H9 (cell line): Measurements from ENCODE around the gene SAMD8. TPM values are rescaled to one million over a fixed set of nuclear protein-coding genes. Genes with fewer than 3 reads are reported as not detected.

Experiments
- DNase-seq: peaks from one replicate; pipeline ENCODE4 v3.0.0-alpha.2; 2017
- H2AFZ ChIP-seq: one replicate; pipeline ENCODE4 v1.6.1; 2013; ENCODE audit warnings: mild to moderate bottlenecking, low read length, control low read depth, moderate library complexity
- H2AK5ac ChIP-seq: 2 replicates; pipeline ENCODE4 v1.6.1; 2013; ENCODE audit warnings: low read length, control low read depth, mixed read lengths; ENCODE audit not compliant: insufficient read length
- H2BK120ac ChIP-seq: one replicate; pipeline ENCODE4 v1.6.1; 2013; ENCODE audit warnings: low read depth, mild to moderate bottlenecking, low read length, control low read depth, inconsistent platforms; ENCODE audit not compliant: poor library complexity, severe bottlenecking
- H2BK12ac ChIP-seq: 2 replicates; pipeline ENCODE4 v1.6.1; 2013; ENCODE audit warnings: low read length, control low read depth, mixed read lengths, low read depth; ENCODE audit not compliant: insufficient read length
- H2BK15ac ChIP-seq: 2 replicates; pipeline ENCODE4 v1.6.1; 2013; ENCODE audit warnings: low read depth, low read length, control low read depth
- H2BK20ac ChIP-seq: one replicate; pipeline ENCODE4 v1.6.1; 2013; ENCODE audit warnings: low read depth, mild to moderate bottlenecking, low read length, control low read depth, inconsistent platforms; ENCODE audit not compliant: poor library complexity, severe bottlenecking
- H2BK5ac ChIP-seq: 2 replicates; pipeline ENCODE4 v1.6.1; 2013; ENCODE audit warnings: low read length, control low read depth, mixed read lengths; ENCODE audit not compliant: insufficient read length
- H3K14ac ChIP-seq: 2 replicates; pipeline ENCODE4 v1.6.1; 2013; ENCODE audit warnings: low read length, control low read depth; ENCODE audit not compliant: insufficient read depth
- H3K18ac ChIP-seq: 2 replicates; pipeline ENCODE4 v1.6.1; 2013; ENCODE audit warnings: low read depth, mild to moderate bottlenecking, mixed read lengths, low read length, control low read depth; ENCODE audit not compliant: insufficient read length
- H3K23ac ChIP-seq: 2 replicates; pipeline ENCODE4 v1.6.1; 2013; ENCODE audit warnings: low read length, control low read depth, mixed read lengths, low read depth; ENCODE audit not compliant: insufficient read length
- H3K23me2 ChIP-seq: 2 replicates; pipeline ENCODE4 v1.6.1; 2013; ENCODE audit warnings: low read depth, mild to moderate bottlenecking, mixed read lengths, low read length, control low read depth; ENCODE audit not compliant: insufficient read length, poor library complexity, severe bottlenecking
- H3K27ac ChIP-seq: 2 replicates; pipeline ENCODE4 v1.5.1; 2013; ENCODE audit warnings: low read length, control low read depth, mixed read lengths, low read depth; ENCODE audit not compliant: insufficient read length
- H3K27me3 ChIP-seq: 2 replicates; pipeline ENCODE4 v1.6.1; 2013; ENCODE audit warnings: low read length, control low read depth, inconsistent platforms; ENCODE audit not compliant: insufficient read depth
- H3K4ac ChIP-seq: 2 replicates; pipeline ENCODE4 v1.6.1; 2013; ENCODE audit warnings: low read depth, mild to moderate bottlenecking, control low read depth, inconsistent platforms, low read length, moderate library complexity
- H3K4me1 ChIP-seq: 2 replicates; pipeline ENCODE4 v1.6.1; 2013; ENCODE audit warnings: low read length, control low read depth, inconsistent platforms; ENCODE audit not compliant: insufficient read depth
- H3K4me2 ChIP-seq: 2 replicates; pipeline ENCODE4 v1.6.1; 2013; ENCODE audit warnings: low read length, control low read depth, mixed read lengths; ENCODE audit not compliant: insufficient read length, insufficient read depth
- H3K56ac ChIP-seq: 2 replicates; pipeline ENCODE4 v1.6.1; 2013; ENCODE audit warnings: low read depth, mild to moderate bottlenecking, mixed read lengths, low read length, control low read depth; ENCODE audit not compliant: insufficient read length
- H3K79me1 ChIP-seq: 2 replicates; pipeline ENCODE4 v1.6.1; 2013; ENCODE audit warnings: low read depth, mild to moderate bottlenecking, moderate library complexity, low read length, control low read depth, inconsistent platforms; ENCODE audit not compliant: insufficient read depth, poor library complexity, severe bottlenecking
- H3K79me2 ChIP-seq: 2 replicates; pipeline ENCODE4 v1.6.1; 2013; ENCODE audit warnings: low read length, control low read depth, inconsistent platforms; ENCODE audit not compliant: insufficient read depth
- H3K9ac ChIP-seq: 2 replicates; pipeline ENCODE4 v1.6.1; 2013; ENCODE audit warnings: low read length, control low read depth, mixed read lengths; ENCODE audit not compliant: insufficient read length; ENCODE audit errors: extremely low read depth
- H3K9me3 ChIP-seq: one replicate; pipeline ENCODE4 v1.6.1; 2013; ENCODE audit warnings: low read depth, low read length, inconsistent platforms; ENCODE audit not compliant: control insufficient read depth
- H3T11ph ChIP-seq: one replicate; pipeline ENCODE4 v1.6.1; 2013; ENCODE audit warnings: mild to moderate bottlenecking, low read length, control low read depth, inconsistent platforms
- H4K20me1 ChIP-seq: one replicate; pipeline ENCODE4 v1.6.1; 2013; ENCODE audit not compliant: control insufficient read depth, insufficient read length, insufficient read depth
- H4K5ac ChIP-seq: 2 replicates; pipeline ENCODE4 v1.6.1; 2013; ENCODE audit warnings: low read depth, mild to moderate bottlenecking, mixed read lengths, low read length, control low read depth; ENCODE audit not compliant: insufficient read length
- H4K8ac ChIP-seq: replicated peaks from 2 replicates; pipeline ENCODE4 v1.6.1; 2013; ENCODE audit warnings: low read length, control low read depth, mixed read lengths, low read depth; ENCODE audit not compliant: insufficient read length
- H4K91ac ChIP-seq: 2 replicates; pipeline ENCODE4 v1.6.1; 2013; ENCODE audit warnings: low read depth, mild to moderate bottlenecking, moderate library complexity, mixed read lengths, low read length, control low read depth; ENCODE audit not compliant: insufficient read length
- H3K27ac Mint-ChIP-seq, 3 experiments: 2 replicates in 2 of 3; 3 replicates in 1 of 3; pipeline ENCODE4 v1.8.0; 2020 to 2021; ENCODE audit warnings: mixed read lengths in 3 of 3, mild to moderate bottlenecking in 1 of 3, moderate library complexity in 1 of 3
- H3K27me3 Mint-ChIP-seq: 2 replicates; pipeline ENCODE4 v1.8.0; 2021; ENCODE audit warnings: low read depth, mild to moderate bottlenecking, moderate library complexity, mixed read lengths
- H3K36me3 Mint-ChIP-seq, 3 experiments: 2 replicates in 2 of 3; 3 replicates in 1 of 3; pipeline ENCODE4 v1.8.0; 2020 to 2021; ENCODE audit warnings: low read depth in 3 of 3, mixed read lengths in 3 of 3; ENCODE audit not compliant: insufficient read depth in 1 of 3
- H3K4me1 Mint-ChIP-seq, 2 experiments: 2 replicates each; pipeline ENCODE4 v1.8.0; 2020; ENCODE audit warnings: mixed read lengths in 2 of 2
- H3K4me3 Mint-ChIP-seq, 2 experiments: 2 replicates in 1 of 2; 3 replicates in 1 of 2; pipeline ENCODE4 v1.8.0; 2020 to 2021; ENCODE audit warnings: mild to moderate bottlenecking in 2 of 2, mixed read lengths in 2 of 2, moderate library complexity in 1 of 2
- H3K9me3 Mint-ChIP-seq, 2 experiments: 2 replicates in 1 of 2; 3 replicates in 1 of 2; pipeline ENCODE4 v1.8.0; 2020; ENCODE audit warnings: mild to moderate bottlenecking in 2 of 2, mixed read lengths in 2 of 2, moderate library complexity in 1 of 2
- WGBS: extraction: QIAGEN DNeasy Blood & Tissue Kit; methylation state at CpG from one replicate; pipeline ENCODE4 v1.1.7; 2013; ENCODE audit warnings: missing lambda C conversion rate, low lambda C conversion rate, mixed read lengths; ENCODE audit not compliant: insufficient read length; ENCODE audit errors: extremely low coverage; 5-methylcytosine and 5-hydroxymethylcytosine counted together
- total RNA-seq: library from RNA; stranded (reverse); gene quantifications from 2 replicates; pipeline ENCODE4 v1.2.1, GENCODE V29; 2021
- TF ChIP-seq, protein P1 (sequence below): fragments of 200-600 bp; sonication (generic); conservative IDR thresholded peaks from 3 replicates; pipeline ENCODE4 v1.8.0; 2021; ENCODE audit warnings: antibody characterized with exemption, mild to moderate bottlenecking

Gene SAMD8
- total RNA-seq, 1 experiment from 2014 or later = 18.8 TPM

DNA sequence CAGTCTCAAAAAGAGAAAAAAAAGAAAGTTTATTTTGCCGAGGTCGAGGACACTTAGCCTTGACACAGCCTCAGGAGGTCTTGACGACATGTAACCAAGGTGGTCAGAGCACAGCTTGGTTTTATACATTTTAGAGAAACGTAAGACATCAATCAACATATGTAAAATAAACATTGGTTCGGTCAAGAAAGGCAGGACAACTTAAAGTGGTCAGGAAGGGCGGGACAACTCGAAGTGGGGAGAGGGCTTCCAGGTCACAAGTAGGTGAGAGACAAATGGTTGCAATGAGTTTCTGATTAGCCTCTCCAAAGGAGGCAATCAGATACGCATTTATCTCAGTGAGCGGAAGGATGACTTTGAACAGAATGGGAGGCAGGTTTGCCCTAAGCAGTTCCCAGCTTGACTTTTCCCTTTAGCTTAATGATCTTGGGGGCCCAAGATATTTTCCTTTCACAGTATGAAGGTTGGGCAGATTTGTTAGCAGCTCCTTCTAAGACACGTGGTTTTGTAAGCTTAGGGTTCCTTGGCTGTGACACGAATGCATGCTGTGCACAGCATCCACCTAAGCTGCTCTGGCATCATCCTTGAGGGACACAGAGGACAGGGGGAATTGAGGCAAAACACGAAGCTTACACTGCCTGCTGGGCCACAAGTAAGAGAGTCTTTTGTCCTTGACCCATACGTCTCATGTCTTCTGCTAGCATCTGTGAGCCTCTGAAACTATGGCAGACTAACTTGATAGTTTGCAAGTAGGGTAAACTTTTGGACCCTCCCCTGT is 95.8 kb downstream of the SAMD8 start:
- Histone ChIP-seq H3K14ac (no peak overlapping the region), H2AK5ac (no peak overlapping the region), H4K8ac (no peak overlapping the region), H3K79me2 (peaks cover 12% of the 10 kb centered on the region; the same call in 1 of the 2 replicates), H3K4ac (no peak overlapping the region), H2AFZ (no peak overlapping the region), H2BK20ac (no peak overlapping the region), H2BK120ac (no peak overlapping the region), H3K9me3 (no peaks in the 10 kb centered on the region), H3K9ac (no peak overlapping the region), H2BK12ac (no peak overlapping the region), H3K18ac (no peak overlapping the region), H3K56ac (no peak overlapping the region), H3K4me2 (no peak overlapping the region), H3K27me3 (no peaks in the 10 kb centered on the region), H4K5ac (no peak overlapping the region), H3K4me1 (peaks cover 17% of the 10 kb centered on the region), H3T11ph (no peak overlapping the region), H4K20me1 (no peaks in the 10 kb centered on the region), H3K27ac (no peak overlapping the region), H3K23me2 (peaks cover 5% of the 10 kb centered on the region), H3K23ac (no peak overlapping the region), H3K79me1 (no peaks in the 10 kb centered on the region), H2BK15ac (no peak overlapping the region), H4K91ac (no peak overlapping the region), H2BK5ac (no peak overlapping the region)
- whole genome bisulfite sequencing = no CpG with 5 or more reads among the region's 13 CpGs
- DNase-seq = no peak
- peaks cover 0 to 3% of the 10 kb centered on the region in 2 experiments; a peak in 1 of 5 replicates for H3K9me3 Mint-ChIP-seq
- H3K4me1 Mint-ChIP-seq = peaks cover 32 to 35% of the 10 kb centered on the region in 2 experiments
- peaks cover 3% of the 10 kb centered on the region; the same call in 1 of the 2 replicates for H3K27me3 Mint-ChIP-seq
- peaks cover 12 to 13% (median 13%) of the 10 kb centered on the region in 3 experiments for H3K36me3 Mint-ChIP-seq
- H3K4me3 Mint-ChIP-seq = peak overlapping the region in 1 of 2 experiments; percentile 5; a peak in 1 of 5 replicates
- TF ChIP-seq, protein P1, sequence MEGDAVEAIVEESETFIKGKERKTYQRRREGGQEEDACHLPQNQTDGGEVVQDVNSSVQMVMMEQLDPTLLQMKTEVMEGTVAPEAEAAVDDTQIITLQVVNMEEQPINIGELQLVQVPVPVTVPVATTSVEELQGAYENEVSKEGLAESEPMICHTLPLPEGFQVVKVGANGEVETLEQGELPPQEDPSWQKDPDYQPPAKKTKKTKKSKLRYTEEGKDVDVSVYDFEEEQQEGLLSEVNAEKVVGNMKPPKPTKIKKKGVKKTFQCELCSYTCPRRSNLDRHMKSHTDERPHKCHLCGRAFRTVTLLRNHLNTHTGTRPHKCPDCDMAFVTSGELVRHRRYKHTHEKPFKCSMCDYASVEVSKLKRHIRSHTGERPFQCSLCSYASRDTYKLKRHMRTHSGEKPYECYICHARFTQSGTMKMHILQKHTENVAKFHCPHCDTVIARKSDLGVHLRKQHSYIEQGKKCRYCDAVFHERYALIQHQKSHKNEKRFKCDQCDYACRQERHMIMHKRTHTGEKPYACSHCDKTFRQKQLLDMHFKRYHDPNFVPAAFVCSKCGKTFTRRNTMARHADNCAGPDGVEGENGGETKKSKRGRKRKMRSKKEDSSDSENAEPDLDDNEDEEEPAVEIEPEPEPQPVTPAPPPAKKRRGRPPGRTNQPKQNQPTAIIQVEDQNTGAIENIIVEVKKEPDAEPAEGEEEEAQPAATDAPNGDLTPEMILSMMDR = no peak
- H3K27ac Mint-ChIP-seq = peak overlapping the region in 2 of 3 experiments; percentile 15 to 78; a peak in 3 of 7 replicates
